Measurements from ENCODE around the gene TBC1D10B. TPM values are rescaled to one million over a fixed set of nuclear protein-coding genes. Genes with fewer than 3 reads are reported as not detected.
"Not testable (repeated sequence)": the region's sequence is repeated elsewhere in the genome, so short reads cannot be mapped to it uniquely, and the experiment has no call there.

TBC1D10B gene
- polyA plus RNA-seq, 3 donors: 12.2 to 36.0 (median 13.8) TPM

- peaks cover 0 to 2% (median 0%) of the 10 kb centered on the region in 7 donors for H3K9me3 Mint-ChIP-seq
- WGBS (ENCODE audit: insufficient coverage): 96% methylated on average over 25 of the region's 32 CpGs
- TF ChIP-seq CTCF (IDR thresholded peaks at IDR 0.05): no peak
- Histone ChIP-seq H3K9me3 (replicated peaks in 1 of 2; ENCODE audit: control insufficient read depth in 1 of 2, insufficient read depth in 1 of 2, low read length in 2 of 2) (no peaks in the 10 kb centered on the region), H2AFZ (ENCODE audit: insufficient read depth, low read depth, low read length, poor library complexity, severe bottlenecking) (no peak overlapping the region), H3K27me3 (ENCODE audit: control insufficient read depth in 2 of 2, insufficient read depth in 2 of 2, low read length in 2 of 2) (no peaks in the 10 kb centered on the region), H3K9ac (ENCODE audit: insufficient read depth, low read length, poor library complexity, severe bottlenecking) (no peak overlapping the region), H3K79me2 (ENCODE audit: insufficient read depth, low read length) (no peaks in the 10 kb centered on the region), H4K20me1 (ENCODE audit: insufficient read depth, low read length) (no peaks in the 10 kb centered on the region), H3K27ac (ENCODE audit: low read depth in 1 of 2, low read length in 2 of 2) (no peak overlapping the region), H3K36me3 (replicated peaks in 1 of 2; ENCODE audit: control insufficient read depth in 1 of 2, insufficient read depth in 2 of 2, low read length in 2 of 2) (no peaks in the 10 kb centered on the region), H3K4me1 (ENCODE audit: control insufficient read depth in 1 of 2, insufficient read depth in 2 of 2, low read length in 2 of 2) (no peaks in the 10 kb centered on the region), H3K4me3 (replicated peaks in 1 of 3; ENCODE audit: low read depth in 2 of 3, low read length in 3 of 3) (no peak overlapping the region), H3K4me2 (replicated peaks; ENCODE audit: extremely low read depth, low read length, poor library complexity, severe bottlenecking) (no peak overlapping the region)
- peaks cover 1 to 2% of the 10 kb centered on the region in 2 donors for H3K36me3 Mint-ChIP-seq
- H3K4me1 Mint-ChIP-seq: no peaks in the 10 kb centered on the region
- no peak for DNase-seq
- H3K27me3 Mint-ChIP-seq (ENCODE audit: low read depth in 3 of 3): no peaks in the 10 kb centered on the region
- intact Hi-C loops (cut with micrococcal nuclease): no loop called here
- no peak overlapping the region for H3K27ac Mint-ChIP-seq
- no peak overlapping the region for H3K4me3 Mint-ChIP-seq
These were observed 27.4 kb downstream of the TBC1D10B start for GRCh38 chr16:30342751-30343490.

GRCh38 chr16:30341971-30342370, 28.3 kb downstream of the TBC1D10B start:
- H3K4me1 Mint-ChIP-seq; H3K4me1 ChIP-seq (ENCODE audit: control insufficient read depth in 1 of 2, insufficient read depth in 2 of 2, low read length in 2 of 2); H3K9me3 Mint-ChIP-seq; H3K27me3 Mint-ChIP-seq (ENCODE audit: low read depth in 3 of 3); H3K36me3 ChIP-seq (replicated peaks in 1 of 2; ENCODE audit: control insufficient read depth in 1 of 2, insufficient read depth in 2 of 2, low read length in 2 of 2); H3K9me3 ChIP-seq (replicated peaks in 1 of 2; ENCODE audit: control insufficient read depth in 1 of 2, insufficient read depth in 1 of 2, low read length in 2 of 2); H3K9ac ChIP-seq (ENCODE audit: insufficient read depth, low read length, poor library complexity, severe bottlenecking); H3K27ac Mint-ChIP-seq; H2AFZ ChIP-seq (ENCODE audit: insufficient read depth, low read depth, low read length, poor library complexity, severe bottlenecking); H4K20me1 ChIP-seq (ENCODE audit: insufficient read depth, low read length); intact Hi-C loops (cut with micrococcal nuclease); H3K4me3 Mint-ChIP-seq; H3K36me3 Mint-ChIP-seq; H3K27ac ChIP-seq (ENCODE audit: low read depth in 1 of 2, low read length in 2 of 2); H3K4me2 ChIP-seq (replicated peaks; ENCODE audit: extremely low read depth, low read length, poor library complexity, severe bottlenecking); H3K27me3 ChIP-seq (ENCODE audit: control insufficient read depth in 2 of 2, insufficient read depth in 2 of 2, low read length in 2 of 2); H3K79me2 ChIP-seq (ENCODE audit: insufficient read depth, low read length); DNase-seq; H3K4me3 ChIP-seq (replicated peaks in 1 of 3; ENCODE audit: low read depth in 2 of 3, low read length in 3 of 3): not testable (repeated sequence)
- WGBS (ENCODE audit: insufficient coverage): 94% methylated on average over 2 of the region's 8 CpGs
